HG03565 (cell line): ENCODE results near the gene RASAL3.

Experiments
- ATAC-seq: cut with Tn5 transposase; IDR thresholded peaks from one replicate; pipeline ENCODE4 v1.9.1; 2021; ENCODE audit warnings: mild to moderate bottlenecking, moderate library complexity; ENCODE audit not compliant: unreplicated experiment

Gene RASAL3

DNA sequence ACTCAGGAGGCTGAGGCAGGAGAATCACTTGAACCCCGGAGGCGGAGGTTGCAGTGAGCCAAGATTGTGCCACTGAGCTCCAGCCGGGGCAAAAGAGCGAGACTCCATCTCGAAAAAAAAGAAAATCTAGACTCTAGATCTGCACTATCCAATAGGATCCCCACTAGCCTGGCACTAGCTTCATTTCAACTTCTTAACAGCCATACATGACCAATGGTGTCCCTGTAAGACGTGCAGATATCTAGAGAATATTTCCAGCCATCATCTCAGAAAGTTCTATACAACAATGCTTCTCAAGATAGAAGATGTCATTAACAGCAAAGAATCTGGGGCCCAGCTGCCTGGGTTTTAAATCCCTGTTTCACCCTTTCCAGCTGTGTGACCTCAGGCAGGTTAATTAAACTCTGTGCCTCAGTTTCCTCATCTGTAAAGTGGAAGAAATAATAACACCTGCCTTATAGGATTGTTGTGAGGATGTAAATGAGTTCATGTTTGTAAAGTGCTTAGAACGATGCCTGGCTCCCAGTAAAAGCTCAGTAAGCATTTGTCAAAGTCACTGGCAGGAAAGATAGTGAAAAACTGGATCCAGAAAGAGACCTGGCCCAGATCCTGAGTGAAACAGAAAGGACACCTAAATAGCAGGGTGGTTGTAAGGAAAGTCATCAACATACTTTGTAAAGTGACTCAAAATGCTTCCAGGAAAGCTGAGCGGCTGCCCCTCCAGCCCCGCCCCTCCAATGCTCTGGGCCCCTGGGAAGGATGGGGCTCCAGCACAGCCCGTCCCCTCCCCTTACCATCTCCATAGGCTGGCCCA lies 28.1 kb downstream of the RASAL3 start:
- ATAC-seq: no peak

DNA sequence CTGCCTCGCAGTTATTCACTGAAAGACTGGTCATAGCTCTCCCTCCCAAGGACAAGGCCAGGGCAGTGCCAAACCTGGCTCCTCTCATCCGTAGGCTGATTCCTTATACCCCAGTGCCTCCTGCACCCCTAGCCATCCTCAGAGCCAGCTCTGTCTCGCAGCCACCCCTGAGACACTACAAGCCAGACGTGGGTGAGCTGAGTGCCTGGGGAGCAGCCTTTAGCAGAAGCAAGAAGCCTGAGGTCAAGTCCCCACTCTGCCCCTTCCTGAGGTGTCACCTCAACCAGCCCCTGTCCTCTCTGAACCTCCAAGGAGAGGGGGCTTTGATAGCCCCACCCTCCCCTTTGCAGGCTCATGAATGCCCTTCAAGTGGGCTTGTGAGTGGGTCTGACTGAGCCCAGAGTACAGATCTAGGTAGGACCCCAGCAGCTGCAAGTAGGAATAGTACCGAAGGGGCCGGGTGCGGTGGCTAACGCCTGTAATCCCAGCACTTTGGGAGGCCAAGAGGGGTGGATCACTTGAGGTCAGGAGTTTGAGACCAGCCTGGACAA lies 30.8 kb downstream of the RASAL3 start:
- ATAC-seq: no peak

- peak; percentile 61 for ATAC-seq
These were observed 31.5 kb downstream of the RASAL3 start for GRCh38 chr19:15432629-15433518.

- ATAC-seq: no peak
These were observed 32.3 kb downstream of the RASAL3 start for GRCh38 chr19:15432018-15432494.

DNA sequence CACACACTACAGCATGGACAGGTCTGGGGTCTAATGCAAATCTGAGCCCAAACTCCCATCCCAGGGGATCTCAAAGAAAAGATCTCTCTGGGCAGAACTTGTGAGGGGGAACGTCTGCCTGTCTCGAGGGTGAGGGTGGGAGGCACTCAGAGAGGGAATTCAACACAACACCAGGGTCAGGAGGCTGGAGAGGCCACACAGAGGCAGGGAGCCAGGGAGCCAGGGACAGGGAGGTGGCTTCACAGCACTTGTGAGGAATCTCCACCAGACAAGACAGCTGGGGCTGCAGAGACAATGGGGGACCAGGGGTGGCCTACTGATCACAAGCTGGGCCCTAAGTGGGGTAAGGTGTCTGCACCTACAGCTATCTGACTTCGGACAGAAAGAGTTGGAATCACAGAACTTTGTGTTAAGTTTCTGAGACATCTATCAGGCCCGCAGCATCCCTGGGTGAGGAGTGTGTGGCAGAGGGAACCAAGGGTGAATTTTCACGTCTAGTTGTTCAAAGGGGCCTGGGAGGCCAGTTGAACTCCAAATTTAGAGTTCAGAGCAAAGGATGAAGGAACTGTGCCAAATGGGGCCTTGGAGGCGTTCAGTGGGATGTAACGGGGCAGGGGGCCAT lies 32.8 kb downstream of the RASAL3 start:
- no peak for ATAC-seq

DNA sequence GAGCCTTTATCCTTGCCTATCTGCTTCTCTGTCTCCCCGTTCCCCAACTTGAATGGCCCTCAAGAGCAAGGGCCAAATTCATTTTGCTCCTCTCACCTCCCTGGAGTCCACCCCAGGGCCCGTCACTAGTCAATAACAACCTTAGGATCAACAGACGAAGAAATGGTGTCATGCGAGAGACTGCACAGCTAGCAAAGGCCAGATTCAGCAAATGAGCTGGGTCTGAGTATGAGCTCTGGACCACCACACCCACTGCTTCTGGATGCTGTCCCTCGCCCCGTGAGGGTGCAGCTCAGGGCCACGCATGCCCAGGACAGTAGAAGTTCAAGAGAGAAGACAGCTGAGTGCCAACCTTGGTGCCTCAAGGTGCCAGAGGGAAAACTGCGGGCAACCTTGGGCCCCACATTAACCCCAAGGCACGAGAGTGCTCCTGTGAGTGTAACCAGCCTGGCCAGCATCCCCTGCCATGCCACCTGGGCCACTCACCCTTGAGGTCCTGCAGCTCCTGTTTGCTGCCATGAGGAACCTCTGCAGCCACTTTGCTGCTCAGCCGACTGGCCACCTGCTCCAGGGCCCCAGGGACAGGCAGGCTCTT lies 33.7 kb downstream of the RASAL3 start:
- no peak for ATAC-seq

GRCh38 chr19:15429825-15430467 lies 34.4 kb downstream of the RASAL3 start:
- ATAC-seq: no peak

- no peak for ATAC-seq
These were observed 35.2 kb downstream of the RASAL3 start for GRCh38 chr19:15428956-15429824.

GRCh38 chr19:15427991-15428471 lies 36.3 kb downstream of the RASAL3 start:
- ATAC-seq: no peak

DNA sequence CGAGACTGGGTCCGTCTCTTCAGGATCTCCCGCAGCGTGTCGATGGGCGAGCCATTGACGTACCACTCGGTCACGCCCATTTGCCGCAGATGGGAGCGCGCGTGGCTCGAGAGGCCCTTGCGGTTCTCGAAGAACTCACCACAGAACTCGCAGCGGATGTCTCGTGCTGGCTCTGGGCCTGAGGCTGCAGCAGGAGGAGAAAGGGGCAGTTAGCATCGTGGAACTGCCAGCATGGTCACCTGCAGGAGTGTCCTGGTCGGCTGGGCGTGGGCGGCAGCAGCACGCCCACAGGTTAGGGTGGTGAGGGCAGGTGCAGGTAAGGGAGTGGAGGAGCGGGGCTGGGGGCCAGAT lies 37.0 kb downstream of the RASAL3 start:
- no peak for ATAC-seq

DNA sequence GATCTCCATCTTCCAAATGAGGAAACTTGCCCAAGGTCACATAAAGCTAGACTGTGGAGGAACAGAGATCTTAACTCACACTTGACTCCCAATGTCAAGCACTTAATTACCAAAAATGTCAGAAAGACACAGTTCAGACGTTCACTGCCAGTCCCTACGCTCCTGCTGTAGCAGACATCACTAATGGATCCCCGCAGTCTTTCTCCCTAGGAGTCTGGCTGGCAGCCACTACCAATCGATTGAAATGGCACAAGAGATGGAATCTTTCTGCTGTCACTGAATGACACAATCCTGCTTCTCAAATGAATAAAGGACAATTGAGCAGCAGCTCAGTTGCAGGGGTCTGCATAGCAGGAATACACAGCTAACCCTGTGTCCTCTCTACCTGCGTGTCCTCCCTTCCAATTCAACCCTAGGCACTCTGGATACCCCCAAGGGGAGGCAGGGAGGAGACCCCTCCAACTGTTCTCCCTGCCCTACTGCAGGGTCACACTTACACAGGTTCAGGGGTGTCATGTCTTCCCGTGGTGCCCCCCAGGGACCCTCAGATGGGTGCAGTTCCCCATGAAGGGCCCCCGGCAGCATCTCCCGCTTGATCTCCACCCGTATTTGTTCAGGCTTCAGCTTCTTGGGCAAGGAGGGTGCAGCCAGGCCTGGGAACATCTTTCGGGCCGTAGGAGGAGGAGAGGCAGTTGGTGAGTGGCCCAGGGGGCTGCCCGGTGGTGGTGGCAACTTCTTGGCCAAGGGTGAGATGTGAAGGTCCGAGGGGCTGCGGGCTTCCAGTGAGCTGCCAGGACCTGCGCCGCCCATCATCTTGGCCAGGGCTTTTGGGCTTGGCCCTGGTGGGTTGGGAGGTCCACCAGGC lies 37.6 kb downstream of the RASAL3 start:
- ATAC-seq: no peak

DNA sequence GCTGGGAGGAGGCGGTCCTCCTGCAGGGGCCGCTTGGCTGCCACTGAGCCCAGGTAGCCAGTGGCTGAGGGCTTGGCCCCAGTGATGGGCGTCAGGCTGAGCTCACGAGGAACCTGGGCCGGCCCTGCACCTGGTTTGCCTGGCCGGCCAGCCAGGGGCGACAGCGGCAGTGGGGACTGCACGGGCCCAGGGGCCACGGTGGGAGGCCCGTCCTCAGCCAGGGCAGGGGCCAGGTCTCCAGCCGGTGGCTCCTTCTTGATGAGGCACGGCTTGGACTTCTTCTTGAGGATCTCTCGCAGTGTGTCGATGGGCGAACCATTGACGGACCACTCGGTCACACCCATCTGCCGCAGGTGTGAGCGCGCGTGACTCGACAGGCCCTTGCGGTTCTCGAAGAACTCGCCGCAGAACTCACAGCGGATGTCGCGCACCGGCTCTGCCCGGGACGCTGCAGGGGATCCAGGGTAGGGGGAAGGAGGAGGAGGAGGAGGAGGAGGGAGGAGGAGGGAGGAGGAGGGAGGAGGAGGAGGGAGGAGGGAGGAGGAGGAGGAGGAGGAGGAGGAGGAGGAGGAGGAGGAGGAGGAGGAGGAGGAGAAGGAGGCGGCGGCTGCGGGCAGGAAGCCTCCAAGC lies 38.9 kb downstream of the RASAL3 start:
- ATAC-seq: no peak

- no peak for ATAC-seq
These were observed 39.6 kb downstream of the RASAL3 start for GRCh38 chr19:15424692-15425272.

DNA sequence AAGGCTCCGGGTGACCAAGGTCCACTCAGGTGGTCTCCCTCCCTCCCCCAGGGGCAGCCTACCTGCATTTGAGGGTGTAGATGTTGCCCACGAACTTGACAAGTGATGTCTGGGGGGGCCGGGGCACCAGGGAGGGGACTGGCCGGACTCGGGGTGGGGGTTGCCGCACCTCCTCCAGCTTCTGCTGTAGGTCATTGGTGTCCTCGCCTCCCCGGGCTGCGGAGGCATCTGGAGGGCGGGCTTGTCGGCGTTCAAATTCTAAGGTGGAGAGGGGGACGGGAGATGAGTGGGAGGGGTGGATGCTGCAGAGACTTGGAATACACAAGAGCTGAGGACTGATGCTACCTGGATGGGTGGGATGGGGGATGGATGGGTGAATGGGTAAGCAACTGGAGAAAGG lies 40.2 kb downstream of the RASAL3 start:
- no peak for ATAC-seq

DNA sequence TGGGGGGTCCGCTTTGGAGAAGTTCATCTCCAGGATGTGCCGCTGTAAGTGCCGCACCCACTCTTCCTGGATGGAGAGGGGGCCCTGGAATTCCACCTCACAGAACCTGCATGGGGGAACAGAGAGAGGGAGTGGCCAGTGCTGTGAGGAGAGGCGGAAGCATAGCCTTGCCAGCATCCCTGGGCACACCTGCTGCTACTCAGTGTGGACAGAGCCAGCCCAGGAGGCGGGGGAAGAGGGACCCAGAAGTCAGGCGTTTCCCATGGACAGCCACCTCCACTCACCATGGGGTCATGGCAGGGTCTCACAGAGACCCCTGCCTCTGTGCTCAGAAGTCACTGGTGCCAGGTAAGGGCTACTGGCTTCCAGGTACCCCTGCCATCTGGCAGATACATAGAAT lies 41.2 kb downstream of the RASAL3 start:
- no peak for ATAC-seq

DNA sequence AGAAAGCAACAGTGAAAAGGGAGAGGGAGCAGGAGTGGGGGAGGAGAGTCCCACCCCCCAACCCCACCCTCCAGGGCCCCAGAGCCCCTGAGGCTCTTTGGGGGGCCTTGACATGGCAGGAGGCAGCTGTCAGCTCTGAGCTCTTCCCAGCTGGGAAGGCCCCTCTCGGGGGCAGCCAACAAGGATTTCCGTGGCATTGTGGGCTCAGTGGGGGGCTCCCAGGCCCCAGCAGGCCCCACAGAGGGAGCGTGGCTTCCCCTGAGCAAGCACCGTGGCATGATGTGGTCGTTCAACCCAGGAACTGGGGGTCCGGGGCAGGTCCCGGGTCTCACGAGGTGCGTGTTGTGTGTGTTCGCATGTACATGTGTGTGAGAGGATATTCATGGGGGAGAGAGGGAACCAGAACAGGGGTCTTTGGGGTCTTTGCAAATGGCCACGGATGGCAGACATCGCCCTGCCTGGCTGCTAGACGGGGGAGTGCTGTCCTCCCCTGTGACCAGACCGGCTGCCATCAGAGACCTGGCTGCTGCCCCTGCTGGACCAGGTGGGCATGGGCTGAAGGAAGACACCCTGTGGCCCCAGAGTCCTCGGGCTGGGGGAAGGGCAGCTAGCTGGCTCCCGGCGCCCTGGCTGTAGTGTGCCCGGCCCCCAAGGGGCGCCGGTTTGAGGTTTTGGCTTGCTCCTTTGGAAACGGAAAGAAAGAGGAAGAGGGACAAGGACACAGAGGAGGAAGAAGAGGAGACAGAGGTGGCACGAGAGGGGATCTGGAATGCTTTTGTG lies 41.9 kb downstream of the RASAL3 start:
- no peak for ATAC-seq
